Measurements from ENCODE around the gene PTCH2. TPM values are rescaled to one million over a fixed set of nuclear protein-coding genes. Genes with fewer than 3 reads are reported as not detected.

Gene PTCH2
- total and polyA plus RNA-seq, 2 of the 13 experiments (the other 11 are each of a cell fraction or from before 2014, with no cell fraction given): 0.60 to 1.5 TPM

- TF ChIP-seq ZNF260 (CRISPR knock-in tag; IDR thresholded peaks at IDR 0.05; ENCODE audit: borderline replicate concordance, low read depth) (no peak), ZFX (CRISPR knock-in tag; IDR thresholded peaks at IDR 0.05; ENCODE audit: low read depth) (peak; percentile 95), ARID3A (IDR thresholded peaks at IDR 0.05; ENCODE audit: low read depth, low read length) (no peak), LCORL (IDR thresholded peaks at IDR 0.05) (no peak), LCORL (CRISPR knock-in tag; IDR thresholded peaks at IDR 0.05) (peak; percentile 61; the same call in 1 of the 2 replicates), ZNF30 (CRISPR knock-in tag; IDR thresholded peaks at IDR 0.05) (peak; percentile 83; the same call in 1 of the 2 replicates), BATF2 (CRISPR knock-in tag; IDR thresholded peaks at IDR 0.05) (no peak), TBP (CRISPR knock-in tag; IDR thresholded peaks at IDR 0.05) (peak; percentile 64; the same call in 1 of the 2 replicates), THYN1 (CRISPR knock-in tag; IDR thresholded peaks at IDR 0.05; ENCODE audit: borderline replicate concordance, low read depth) (no peak), PBX2 (CRISPR knock-in tag; IDR thresholded peaks at IDR 0.05) (0 out of 2 replicates have a peak, but pooled peaks have one; percentile 35), ZNF678 (CRISPR knock-in tag; IDR thresholded peaks at IDR 0.05) (peak; percentile 50; the same call in 1 of the 2 replicates), HDAC1 (CRISPR knock-in tag; IDR thresholded peaks at IDR 0.05) (peak; percentile 81), ATF2 (CRISPR knock-in tag; IDR thresholded peaks at IDR 0.05) (peak; percentile 72), GTF2F1 (IDR thresholded peaks at IDR 0.05; ENCODE audit: low read length) (peak; percentile 76; the same call in 1 of the 2 replicates), CREB3 (CRISPR knock-in tag; IDR thresholded peaks at IDR 0.05) (peak; percentile 62; the same call in 1 of the 2 replicates), CEBPB (IDR thresholded peaks at IDR 0.05; ENCODE audit: borderline replicate concordance, low read depth, low read length) (no peak), ZNF891 (CRISPR knock-in tag; IDR thresholded peaks at IDR 0.05) (0 out of 2 replicates have a peak, but pooled peaks have one; percentile 45)
- TF ChIP-seq, protein P1, sequence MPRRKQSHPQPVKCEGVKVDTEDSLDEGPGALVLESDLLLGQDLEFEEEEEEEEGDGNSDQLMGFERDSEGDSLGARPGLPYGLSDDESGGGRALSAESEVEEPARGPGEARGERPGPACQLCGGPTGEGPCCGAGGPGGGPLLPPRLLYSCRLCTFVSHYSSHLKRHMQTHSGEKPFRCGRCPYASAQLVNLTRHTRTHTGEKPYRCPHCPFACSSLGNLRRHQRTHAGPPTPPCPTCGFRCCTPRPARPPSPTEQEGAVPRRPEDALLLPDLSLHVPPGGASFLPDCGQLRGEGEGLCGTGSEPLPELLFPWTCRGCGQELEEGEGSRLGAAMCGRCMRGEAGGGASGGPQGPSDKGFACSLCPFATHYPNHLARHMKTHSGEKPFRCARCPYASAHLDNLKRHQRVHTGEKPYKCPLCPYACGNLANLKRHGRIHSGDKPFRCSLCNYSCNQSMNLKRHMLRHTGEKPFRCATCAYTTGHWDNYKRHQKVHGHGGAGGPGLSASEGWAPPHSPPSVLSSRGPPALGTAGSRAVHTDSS (CRISPR knock-in tag; conservative IDR thresholded peaks at IDR 0.05): no peak
- TF ChIP-seq, protein P2, sequence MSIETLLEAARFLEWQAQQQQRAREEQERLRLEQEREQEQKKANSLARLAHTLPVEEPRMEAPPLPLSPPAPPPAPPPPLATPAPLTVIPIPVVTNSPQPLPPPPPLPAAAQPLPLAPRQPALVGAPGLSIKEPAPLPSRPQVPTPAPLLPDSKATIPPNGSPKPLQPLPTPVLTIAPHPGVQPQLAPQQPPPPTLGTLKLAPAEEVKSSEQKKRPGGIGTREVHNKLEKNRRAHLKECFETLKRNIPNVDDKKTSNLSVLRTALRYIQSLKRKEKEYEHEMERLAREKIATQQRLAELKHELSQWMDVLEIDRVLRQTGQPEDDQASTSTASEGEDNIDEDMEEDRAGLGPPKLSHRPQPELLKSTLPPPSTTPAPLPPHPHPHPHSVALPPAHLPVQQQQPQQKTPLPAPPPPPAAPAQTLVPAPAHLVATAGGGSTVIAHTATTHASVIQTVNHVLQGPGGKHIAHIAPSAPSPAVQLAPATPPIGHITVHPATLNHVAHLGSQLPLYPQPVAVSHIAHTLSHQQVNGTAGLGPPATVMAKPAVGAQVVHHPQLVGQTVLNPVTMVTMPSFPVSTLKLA (IDR thresholded peaks at IDR 0.05): peak; percentile 34
Observed at GRCh38 chr1:44775078-44775929, 67.7 kb downstream of the PTCH2 start, which contains the start of gene RPS8 (continued).

All from HepG2 (cell line).